Prostate gland (tissue), 2 donors: ENCODE data around the gene DHX15.

Experiments
- POLR2A ChIP-seq: fragments of 450-650 bp; IDR thresholded peaks from one replicate; pipeline ENCODE4 v1.6.1; 2016; ENCODE audit warnings: antibody characterized with exemption, mild to moderate bottlenecking
- POLR2AphosphoS5 ChIP-seq: sonication (generic); formaldehyde crosslinking; IDR thresholded peaks from one replicate; pipeline ENCODE4 v1.6.1; 2017; ENCODE audit warnings: antibody characterized with exemption
- TF ChIP-seq, protein P1 (sequence below), 4 experiments: fragments of 200-600 bp in 2 of 4; fragments of 450-650 bp in 2 of 4; sonication (generic) in 2 of 4; IDR thresholded peaks; 1 replicate in 3 of 4; 2 replicates in 1 of 4; pipeline ENCODE4 v1.5.1; 2016 to 2019; ENCODE audit warnings: antibody characterized with exemption in 4 of 4, mild to moderate bottlenecking in 2 of 4, moderate library complexity in 2 of 4

DNA sequence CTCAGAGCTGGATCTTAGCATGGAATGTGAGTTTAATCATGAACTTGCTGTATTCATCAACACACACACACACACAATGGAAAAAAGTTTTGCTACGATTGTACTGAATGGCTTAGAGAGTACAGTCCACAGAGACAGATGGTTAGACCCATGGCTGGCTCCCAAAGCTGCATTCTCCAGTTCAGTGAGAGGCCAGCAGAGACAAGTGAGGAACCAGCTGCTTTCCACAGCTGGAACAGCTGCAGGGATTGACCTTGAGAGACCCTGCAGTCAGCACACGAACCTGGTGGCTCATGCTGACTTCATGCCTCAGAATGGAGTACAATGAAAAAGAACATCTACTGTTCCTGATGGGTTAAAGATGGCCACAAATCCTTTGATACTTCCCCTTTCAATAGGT lies 94.5 kb downstream of the DHX15 start:
- TF ChIP-seq, protein P1, sequence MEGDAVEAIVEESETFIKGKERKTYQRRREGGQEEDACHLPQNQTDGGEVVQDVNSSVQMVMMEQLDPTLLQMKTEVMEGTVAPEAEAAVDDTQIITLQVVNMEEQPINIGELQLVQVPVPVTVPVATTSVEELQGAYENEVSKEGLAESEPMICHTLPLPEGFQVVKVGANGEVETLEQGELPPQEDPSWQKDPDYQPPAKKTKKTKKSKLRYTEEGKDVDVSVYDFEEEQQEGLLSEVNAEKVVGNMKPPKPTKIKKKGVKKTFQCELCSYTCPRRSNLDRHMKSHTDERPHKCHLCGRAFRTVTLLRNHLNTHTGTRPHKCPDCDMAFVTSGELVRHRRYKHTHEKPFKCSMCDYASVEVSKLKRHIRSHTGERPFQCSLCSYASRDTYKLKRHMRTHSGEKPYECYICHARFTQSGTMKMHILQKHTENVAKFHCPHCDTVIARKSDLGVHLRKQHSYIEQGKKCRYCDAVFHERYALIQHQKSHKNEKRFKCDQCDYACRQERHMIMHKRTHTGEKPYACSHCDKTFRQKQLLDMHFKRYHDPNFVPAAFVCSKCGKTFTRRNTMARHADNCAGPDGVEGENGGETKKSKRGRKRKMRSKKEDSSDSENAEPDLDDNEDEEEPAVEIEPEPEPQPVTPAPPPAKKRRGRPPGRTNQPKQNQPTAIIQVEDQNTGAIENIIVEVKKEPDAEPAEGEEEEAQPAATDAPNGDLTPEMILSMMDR (IDR thresholded peaks at IDR 0.05) = no peak
- no peak for TF ChIP-seq POLR2AphosphoS5
- no peak for TF ChIP-seq POLR2A
